GM18951 (cell line): ENCODE results near the gene YY1AP1.
"Not testable (repeated sequence)": the region's sequence is repeated elsewhere in the genome, so short reads cannot be mapped to it uniquely, and the experiment has no call there.

ENCODE experiments used
- POLR2A ChIP-seq: IDR thresholded peaks from 4 replicates; pipeline ENCODE4 v1.6.1; 2011; ENCODE audit warnings: mild to moderate bottlenecking; ENCODE audit not compliant: insufficient read length, insufficient read depth; ENCODE audit errors: extremely low read depth
- in situ Hi-C: fragments of 300-500 bp; cut with MboI; formaldehyde crosslinking; loops from one replicate; pipeline ENCODE4 v1.12.0; 2022; ENCODE audit warnings: low sequenced_read_pairs, mixed read lengths, inconsistent platforms; ENCODE audit not compliant: unreplicated experiment

The YY1AP1 gene

GRCh38 chr1:155703216-155703615 is 14.6 kb upstream of the YY1AP1 start:
- no peak for TF ChIP-seq POLR2A
- in situ Hi-C loops, result no loop called here

- in situ Hi-C loops, result not testable (repeated sequence)
These were observed 13.1 kb upstream of the YY1AP1 start for GRCh38 chr1:155701675-155702074.

- in situ Hi-C loops, result not testable (repeated sequence)
These were observed 10.5 kb upstream of the YY1AP1 start for GRCh38 chr1:155699062-155699461.

DNA sequence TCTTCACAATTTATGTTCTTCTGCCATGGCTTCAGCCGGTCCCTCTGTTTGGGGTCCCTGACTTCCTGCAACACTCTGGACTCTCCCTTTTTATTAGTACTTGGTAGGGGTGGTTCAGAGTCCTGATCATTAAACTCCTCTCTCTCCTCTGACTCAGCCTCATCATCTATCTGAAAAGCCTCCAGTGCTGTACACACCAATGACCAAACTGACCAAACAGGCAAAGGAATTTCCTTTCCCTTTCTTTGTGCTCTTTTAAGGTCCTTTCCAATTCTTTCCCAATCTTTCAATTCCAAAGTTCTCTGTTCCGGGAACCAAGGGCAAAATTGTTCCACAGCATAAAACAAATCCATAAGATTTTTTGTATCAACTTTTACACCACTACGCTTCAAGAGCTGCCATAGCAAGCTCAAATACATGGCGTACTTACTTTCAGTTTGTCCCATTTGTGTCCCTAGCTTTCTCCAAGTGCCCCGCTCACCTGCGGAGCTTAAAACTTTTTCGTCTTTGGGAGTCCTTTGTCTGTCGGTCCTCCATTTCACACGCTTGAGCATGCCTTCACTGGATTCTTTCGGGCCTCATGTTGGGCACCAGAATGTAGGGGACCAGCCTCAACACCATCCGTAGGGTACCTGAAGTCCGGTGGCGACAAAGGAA is 9.9 kb upstream of the YY1AP1 start:
- in situ Hi-C loops, result no loop called here

GRCh38 chr1:155697616-155698015 is 9.0 kb upstream of the YY1AP1 start:
- in situ Hi-C loops, result not testable (repeated sequence)

More for the DNA sequence above, 9.9 kb upstream of the YY1AP1 start:
- no peak for TF ChIP-seq POLR2A

GRCh38 chr1:155697046-155697445 is 8.5 kb upstream of the YY1AP1 start:
- in situ Hi-C loops, result no loop called here
- TF ChIP-seq POLR2A, result no peak

- in situ Hi-C loops, result no loop called here
These were observed 8.0 kb upstream of the YY1AP1 start for GRCh38 chr1:155696524-155696923.

GRCh38 chr1:155695608-155696007 is 7.0 kb upstream of the YY1AP1 start:
- TF ChIP-seq POLR2A, result no peak
- in situ Hi-C loops, result no loop called here

More at GRCh38 chr1:155696524-155696923, 8.0 kb upstream of the YY1AP1 start:
- no peak for TF ChIP-seq POLR2A

GRCh38 chr1:155695072-155695471 is 6.5 kb upstream of the YY1AP1 start:
- no peak for TF ChIP-seq POLR2A
- in situ Hi-C loops, result no loop called here

GRCh38 chr1:155694167-155694566 is 5.6 kb upstream of the YY1AP1 start:
- in situ Hi-C loops, result no loop called here
- no peak for TF ChIP-seq POLR2A

GRCh38 chr1:155691992-155692528 is 3.5 kb upstream of the YY1AP1 start:
- in situ Hi-C loops, result no loop called here
- no peak for TF ChIP-seq POLR2A

- peak; percentile 77 for TF ChIP-seq POLR2A
- in situ Hi-C loops, result not testable (repeated sequence)
These were observed 570 bp upstream of the YY1AP1 start, which contains the start of gene DAP3 for GRCh38 chr1:155689081-155689607. DAP3 (plus strand) TSS chr1:155689091; CDS start chr1:155709780, 20,689 bp downstream.

- in situ Hi-C loops, result not testable (repeated sequence)
These were observed 760 bp downstream of the YY1AP1 start for GRCh38 chr1:155687705-155688323.

- in situ Hi-C loops, result no loop called here
- TF ChIP-seq POLR2A, result no peak
These were observed 6.8 kb downstream of the YY1AP1 start for GRCh38 chr1:155681776-155682175.

DNA sequence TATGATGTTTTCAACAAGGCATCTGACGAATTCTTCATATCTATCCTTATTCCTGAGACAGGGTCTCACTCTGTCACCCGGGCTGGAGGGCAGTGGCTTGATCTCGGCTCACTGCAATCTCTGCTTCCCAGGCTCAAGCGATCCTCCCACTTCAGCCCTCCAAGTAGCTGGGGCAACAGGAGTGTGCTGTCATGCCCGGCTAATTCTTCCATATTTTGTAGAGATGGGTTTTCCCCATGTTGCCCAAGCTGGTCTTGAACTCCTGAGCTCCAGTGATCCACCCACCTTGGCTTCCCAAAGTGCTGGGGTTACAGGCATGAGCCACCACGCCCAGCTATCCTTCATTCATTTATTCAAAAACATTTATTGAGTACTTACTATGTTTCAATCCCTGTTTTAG is 8.0 kb downstream of the YY1AP1 start:
- no peak for TF ChIP-seq POLR2A
- in situ Hi-C loops, result no loop called here

- in situ Hi-C loops, result not testable (repeated sequence)
These were observed 9.6 kb downstream of the YY1AP1 start for GRCh38 chr1:155678992-155679391.
